ENCODE results near the gene ACTR6. TPM values are rescaled to one million over a fixed set of nuclear protein-coding genes. Genes with fewer than 3 reads are reported as not detected.

Gene ACTR6
- total RNA-seq, 6 donors from 2014 or later = 3.6 to 27.7 (median 16.3) TPM

- H3K4me1 ChIP-seq = no peaks in the 10 kb centered on the region
- peaks cover 13 to 85% (median 42%) of the 10 kb centered on the region in 4 donors for H3K36me3 ChIP-seq
- ATAC-seq (ENCODE audit: low FRiP score in 2 of 2) (no peak), DNase-seq (no peak)
- 90 to 94% methylated on average over 2 of the region's 2 CpGs for WGBS, 2 donors
- no peak overlapping the region for H3K27ac ChIP-seq
- no peaks in the 10 kb centered on the region for H3K9me3 ChIP-seq
- no peak overlapping the region for H3K4me3 ChIP-seq
- H3K27me3 ChIP-seq = no peaks in the 10 kb centered on the region
- TF ChIP-seq EP300 (IDR thresholded peaks at IDR 0.05) (no peak), POLR2A (IDR thresholded peaks at IDR 0.05) (no peak), CTCF (IDR thresholded peaks at IDR 0.05) (no peak), POLR2AphosphoS5 (IDR thresholded peaks at IDR 0.05) (no peak)
Observed at GRCh38 chr12:100211698-100212097, 11.1 kb downstream of the ACTR6 start.

DNA sequence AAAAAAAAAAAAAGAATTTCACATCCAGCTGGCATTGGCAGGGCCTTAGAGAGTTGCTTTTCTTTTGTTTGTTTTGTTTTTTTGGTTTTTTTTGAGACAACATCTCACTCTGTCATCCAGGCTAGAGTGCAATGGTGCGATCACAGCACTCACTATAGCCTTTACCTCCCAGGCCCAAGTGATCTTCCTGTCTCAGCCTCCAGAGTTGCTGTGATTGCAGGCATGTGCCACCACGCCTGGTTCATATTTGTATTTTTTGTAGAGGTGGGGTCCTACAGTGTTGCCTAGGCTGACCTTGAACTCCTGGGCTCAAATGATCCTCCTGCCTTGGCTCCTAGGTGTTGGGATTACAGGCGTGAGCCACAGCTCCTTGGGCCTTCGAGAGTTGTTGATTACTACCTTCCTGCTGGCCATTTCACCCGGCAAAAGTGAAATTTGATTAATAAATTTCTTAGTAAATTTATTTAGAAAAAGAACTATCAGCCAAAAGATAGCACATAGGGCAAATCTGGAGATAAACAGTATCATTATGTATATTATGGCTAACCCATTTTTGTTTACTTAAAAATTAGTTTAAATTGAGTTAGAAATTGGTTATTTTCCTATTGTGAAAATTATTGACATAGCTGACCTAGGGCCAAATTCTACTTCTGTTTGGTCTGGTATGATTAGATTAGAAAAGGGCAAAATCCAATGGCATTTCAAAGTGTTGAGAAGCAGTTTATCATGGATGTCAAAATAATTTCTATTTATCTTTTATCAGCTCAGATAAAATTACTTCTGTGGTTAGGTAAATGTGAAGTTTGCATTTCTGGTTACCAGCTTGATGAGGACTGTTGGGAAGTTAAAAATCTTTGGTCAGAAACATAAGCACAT is 12.6 kb downstream of the ACTR6 start:
- ATAC-seq (ENCODE audit: low FRiP score in 2 of 2) (no peak), DNase-seq (no peak)
- H3K27ac ChIP-seq = no peak overlapping the region
- H3K4me3 ChIP-seq = no peak overlapping the region
- no peaks in the 10 kb centered on the region for H3K27me3 ChIP-seq
- no peaks in the 10 kb centered on the region for H3K4me1 ChIP-seq
- WGBS, 2 donors = 93 to 97% methylated on average over 5 of the region's 5 CpGs
- TF ChIP-seq EP300 (IDR thresholded peaks at IDR 0.05) (no peak), POLR2AphosphoS5 (IDR thresholded peaks at IDR 0.05) (no peak), CTCF (IDR thresholded peaks at IDR 0.05) (no peak), POLR2A (IDR thresholded peaks at IDR 0.05) (no peak)
- H3K36me3 ChIP-seq = peaks cover 8 to 79% (median 32%) of the 10 kb centered on the region in 4 donors
- H3K9me3 ChIP-seq = no peaks in the 10 kb centered on the region

DNA sequence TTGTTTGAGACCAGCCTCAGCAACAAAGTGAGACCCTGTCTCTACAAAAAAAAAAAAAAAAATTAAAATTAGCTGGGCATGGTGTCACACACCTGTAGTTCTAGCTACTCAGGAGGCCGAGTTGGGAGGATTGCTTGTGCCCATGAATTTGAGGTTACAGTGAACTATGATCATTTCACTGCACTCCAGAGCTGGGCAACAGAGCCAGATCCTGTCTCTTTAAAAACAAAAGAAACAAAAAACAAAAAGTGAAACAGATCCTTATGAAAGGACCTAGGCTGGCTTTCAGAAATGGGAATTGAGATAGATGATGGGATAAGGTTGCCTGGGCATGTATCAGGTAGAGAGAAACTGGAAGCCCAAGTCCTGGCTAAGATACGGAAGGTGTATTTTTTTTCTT is 13.9 kb downstream of the ACTR6 start:
- ATAC-seq (ENCODE audit: low FRiP score in 2 of 2) (no peak), DNase-seq (no peak)
- H3K4me1 ChIP-seq = no peaks in the 10 kb centered on the region
- H3K4me3 ChIP-seq = no peak overlapping the region
- H3K27ac ChIP-seq = no peak overlapping the region
- WGBS, 2 donors = 83 to 95% methylated on average over 2 of the region's 2 CpGs
- no peaks in the 10 kb centered on the region for H3K9me3 ChIP-seq
- H3K36me3 ChIP-seq = peaks cover 3 to 79% (median 26%) of the 10 kb centered on the region in 4 donors
- no peaks in the 10 kb centered on the region for H3K27me3 ChIP-seq
- no peak for TF ChIP-seq POLR2A (IDR thresholded peaks at IDR 0.05)
- TF ChIP-seq EP300 (IDR thresholded peaks at IDR 0.05) = no peak
- no peak for TF ChIP-seq POLR2AphosphoS5 (IDR thresholded peaks at IDR 0.05)
- TF ChIP-seq CTCF (IDR thresholded peaks at IDR 0.05) = no peak

DNA sequence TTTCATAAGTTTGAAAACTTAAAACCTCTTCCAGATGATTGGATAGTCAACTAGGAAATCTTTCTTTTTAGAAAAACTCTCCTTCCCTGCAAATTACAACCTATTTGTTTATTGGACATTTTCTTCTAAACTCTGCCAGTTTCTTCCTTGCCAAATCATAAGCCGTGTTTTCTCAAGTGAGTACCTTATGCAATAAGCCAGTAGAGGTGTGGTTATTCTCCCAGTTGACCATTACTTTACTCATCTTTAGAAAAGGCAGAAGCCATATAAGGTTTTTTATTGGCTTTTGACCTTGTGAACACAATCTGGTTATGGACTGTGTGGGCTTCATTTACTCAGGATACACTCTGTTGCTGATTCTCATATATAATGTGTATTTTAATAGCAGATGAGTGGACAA is 14.6 kb downstream of the ACTR6 start:
- no peaks in the 10 kb centered on the region for H3K9me3 ChIP-seq
- ATAC-seq (ENCODE audit: low FRiP score in 2 of 2) (no peak), DNase-seq (no peak)
- no peak for TF ChIP-seq EP300 (IDR thresholded peaks at IDR 0.05)
- TF ChIP-seq POLR2AphosphoS5 (IDR thresholded peaks at IDR 0.05) = no peak
- no peak for TF ChIP-seq CTCF (IDR thresholded peaks at IDR 0.05)
- no peak for TF ChIP-seq POLR2A (IDR thresholded peaks at IDR 0.05)
- H3K4me1 ChIP-seq = no peaks in the 10 kb centered on the region
- 39 to 62% methylated on average over 1 of the region's 1 CpG for WGBS, 2 donors
- no peaks in the 10 kb centered on the region for H3K27me3 ChIP-seq
- no peak overlapping the region for H3K4me3 ChIP-seq
- H3K36me3 ChIP-seq = peaks cover 4 to 79% (median 23%) of the 10 kb centered on the region in 4 donors
- no peak overlapping the region for H3K27ac ChIP-seq
